B cell (primary cell): ENCODE data around the gene ARHGEF10L.

ENCODE experiments used
- EZH2 ChIP-seq: IDR thresholded peaks from 2 replicates; pipeline ENCODE4 v1.6.1; 2012; ENCODE audit warnings: borderline replicate concordance, low read depth, mild to moderate bottlenecking, moderate library complexity, low read length; ENCODE audit not compliant: insufficient read depth, poor library complexity, severe bottlenecking
- TF ChIP-seq, protein P1 (sequence below): fragments of 200-600 bp; IDR thresholded peaks from one replicate; pipeline ENCODE4 v1.8.0; 2022; ENCODE audit warnings: antibody characterized with exemption, mild to moderate bottlenecking

GRCh38 chr1:17546946-17547670 lies 7.6 kb downstream of the ARHGEF10L start:
- TF ChIP-seq, protein P1, sequence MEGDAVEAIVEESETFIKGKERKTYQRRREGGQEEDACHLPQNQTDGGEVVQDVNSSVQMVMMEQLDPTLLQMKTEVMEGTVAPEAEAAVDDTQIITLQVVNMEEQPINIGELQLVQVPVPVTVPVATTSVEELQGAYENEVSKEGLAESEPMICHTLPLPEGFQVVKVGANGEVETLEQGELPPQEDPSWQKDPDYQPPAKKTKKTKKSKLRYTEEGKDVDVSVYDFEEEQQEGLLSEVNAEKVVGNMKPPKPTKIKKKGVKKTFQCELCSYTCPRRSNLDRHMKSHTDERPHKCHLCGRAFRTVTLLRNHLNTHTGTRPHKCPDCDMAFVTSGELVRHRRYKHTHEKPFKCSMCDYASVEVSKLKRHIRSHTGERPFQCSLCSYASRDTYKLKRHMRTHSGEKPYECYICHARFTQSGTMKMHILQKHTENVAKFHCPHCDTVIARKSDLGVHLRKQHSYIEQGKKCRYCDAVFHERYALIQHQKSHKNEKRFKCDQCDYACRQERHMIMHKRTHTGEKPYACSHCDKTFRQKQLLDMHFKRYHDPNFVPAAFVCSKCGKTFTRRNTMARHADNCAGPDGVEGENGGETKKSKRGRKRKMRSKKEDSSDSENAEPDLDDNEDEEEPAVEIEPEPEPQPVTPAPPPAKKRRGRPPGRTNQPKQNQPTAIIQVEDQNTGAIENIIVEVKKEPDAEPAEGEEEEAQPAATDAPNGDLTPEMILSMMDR = no peak
- no peak for TF ChIP-seq EZH2
